Panc1 (cell line): ENCODE data around the gene SOBP. TPM values are rescaled to one million over a fixed set of nuclear protein-coding genes. Genes with fewer than 3 reads are reported as not detected.

Experiments
- ATAC-seq: fragments of 200-7000 bp; cut with Tn5 transposase; 2 replicates; pipeline ENCODE4 v1.9.1; 2020; ENCODE audit warnings: mild to moderate bottlenecking, moderate library complexity
- BruUV-seq: library from RNA; stranded (reverse); fragments of 400-500 nt; replicated peaks from 2 replicates; lab custom pipeline; 2021; lab: Mats Ljungman, UMichigan
- CTCF ChIA-PET: fragments of 300-600 bp; sonication (Branson Sonifier 250); formaldehyde crosslinking; loops from one replicate; lab custom pipeline; 2022; ENCODE audit warnings: antibody characterized with exemption; lab: Charles Lee
- POLR2A ChIA-PET: fragments of 300-600 bp; sonication (Branson Sonifier 250); formaldehyde crosslinking; loops from one replicate; lab custom pipeline; 2022; ENCODE audit warnings: antibody characterized with exemption; lab: Charles Lee
- DNase-seq: peaks from one replicate; pipeline ENCODE4 v3.0.0-alpha.2; 2010; ENCODE audit warnings: low read depth, low spot score
- H3K27ac ChIP-seq: 2 replicates; pipeline ENCODE4 v1.5.1; 2011; ENCODE audit warnings: mild to moderate bottlenecking, low read length, inconsistent platforms
- H3K27me3 ChIP-seq: fragments of 200-500 bp; sonication (Bioruptor generic); 2 replicates; pipeline ENCODE4 v1.6.0; 2014; ENCODE audit warnings: low read length, inconsistent platforms; ENCODE audit not compliant: control insufficient read depth, insufficient read depth
- H3K36me3 ChIP-seq: fragments of 200-500 bp; sonication (Bioruptor generic); 2 replicates; pipeline ENCODE4 v1.5.1; 2014; ENCODE audit warnings: inconsistent platforms, mild to moderate bottlenecking, low read length, moderate library complexity; ENCODE audit not compliant: control insufficient read depth, insufficient read depth
- H3K4me1 ChIP-seq: 2 replicates; pipeline ENCODE4 v1.5.1; 2011; ENCODE audit warnings: inconsistent platforms, mild to moderate bottlenecking, low read length, moderate library complexity; ENCODE audit not compliant: control insufficient read depth, insufficient read depth
- H3K4me3 ChIP-seq, 2 experiments: 2 replicates each; pipeline ENCODE4 v1.5.1; 2011 to 2012; ENCODE audit warnings: low read depth in 2 of 2, low read length in 2 of 2, mild to moderate bottlenecking in 2 of 2, inconsistent platforms in 1 of 2, moderate library complexity in 1 of 2
- H3K9me3 ChIP-seq: fragments of 200-500 bp; sonication (Bioruptor generic); 2 replicates; pipeline ENCODE4 v1.5.1; 2014; ENCODE audit warnings: low read depth, mild to moderate bottlenecking, inconsistent platforms, low read length, moderate library complexity; ENCODE audit not compliant: control insufficient read depth, insufficient read depth
- POLR2AphosphoS5 ChIP-seq: IDR thresholded peaks from 2 replicates; pipeline ENCODE4 v1.6.1; 2012; ENCODE audit warnings: mild to moderate bottlenecking, low read depth, low read length, moderate library complexity
- SIN3A ChIP-seq: IDR thresholded peaks from 2 replicates; pipeline ENCODE4 v1.6.1; 2012; ENCODE audit warnings: low read depth, mild to moderate bottlenecking, low read length, moderate library complexity, borderline replicate concordance; ENCODE audit not compliant: insufficient read depth
- TCF7L2 ChIP-seq: IDR thresholded peaks from 2 replicates; pipeline ENCODE4 v1.6.1; 2011; ENCODE audit warnings: mild to moderate bottlenecking, low read depth, low read length, inconsistent platforms
- in situ Hi-C: cut with HindIII; loops from 2 replicates; pipeline ENCODE4 v1.10.0; 2016; ENCODE audit warnings: low sequenced_read_pairs, low pct_unique_long_range_greater_than_20kb
- intact Hi-C: fragments of 100-400 bp; cut with micrococcal nuclease; formaldehyde crosslinking; loops from one replicate; pipeline ENCODE4 v1.10.0; 2022; ENCODE audit not compliant: unreplicated experiment
- total RNA-seq: library from RNA; stranded (reverse); gene quantifications from one replicate; pipeline ENCODE4 v1.2.1, GENCODE V29; 2021; ENCODE audit not compliant: unreplicated experiment
- TF ChIP-seq, protein P1 (sequence below), 2 experiments: IDR thresholded peaks; 2 replicates each; pipeline ENCODE4 v1.6.1; 2011 to 2012; ENCODE audit warnings: low read depth in 2 of 2, control low read depth in 1 of 2, low read length in 1 of 2, mild to moderate bottlenecking in 1 of 2, moderate library complexity in 1 of 2; ENCODE audit not compliant: insufficient read depth in 1 of 2
- TF ChIP-seq, protein P2 (sequence below): fragments of 450-650 bp; IDR thresholded peaks from 2 replicates; pipeline ENCODE4 v1.5.1; 2017; ENCODE audit warnings: mild to moderate bottlenecking

SOBP gene
- total RNA-seq, 1 experiment from 2014 or later, result 9.0 TPM

DNA sequence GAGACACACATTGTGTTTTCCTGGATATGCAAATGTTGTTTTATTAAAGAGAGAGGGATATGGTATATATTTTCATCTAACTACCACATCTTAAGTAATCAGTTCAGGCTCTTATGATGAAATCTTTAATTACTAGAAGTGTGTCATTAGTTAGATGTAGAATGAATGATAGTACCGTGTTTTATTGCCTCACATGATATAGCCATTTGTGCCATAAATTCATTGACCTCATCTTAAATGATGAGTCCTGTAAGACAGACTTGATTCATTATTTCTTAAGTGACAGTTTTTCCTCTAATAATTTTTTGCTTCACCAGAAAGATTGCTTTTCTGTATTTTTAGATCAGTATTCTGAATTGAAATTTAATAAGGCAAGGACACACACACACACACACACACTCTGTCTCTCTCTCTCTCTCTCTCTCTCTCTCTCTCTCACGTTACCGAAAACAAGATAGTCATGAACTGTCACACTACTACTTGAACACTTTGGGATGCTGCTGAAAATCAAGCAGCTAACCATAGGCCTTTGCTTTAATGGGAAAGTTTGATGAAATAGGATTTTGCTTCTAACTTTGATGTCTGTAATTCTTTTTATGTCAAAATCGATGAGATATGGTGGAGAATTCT, 140.5 kb downstream of the SOBP start:
- Histone ChIP-seq H3K4me1 (peaks cover 3% of the 10 kb centered on the region; the same call in 1 of the 2 replicates), H3K36me3 (no peaks in the 10 kb centered on the region), H3K27ac (no peak overlapping the region), H3K27me3 (no peaks in the 10 kb centered on the region; the same call in 1 of the 2 replicates), H3K9me3 (no peaks in the 10 kb centered on the region), H3K4me3 (no peak overlapping the region)
- ChIA-PET POLR2A (interaction anchor here (0.5 to 0.6 kb wide), 2 partner anchors 13 to 427 kb away, joined by 6 to 14 read pairs; no protein-coding TSS in a partner anchor), CTCF (no interaction called here)
- no TSS peak for BruUV-seq
- TF ChIP-seq, protein P1, sequence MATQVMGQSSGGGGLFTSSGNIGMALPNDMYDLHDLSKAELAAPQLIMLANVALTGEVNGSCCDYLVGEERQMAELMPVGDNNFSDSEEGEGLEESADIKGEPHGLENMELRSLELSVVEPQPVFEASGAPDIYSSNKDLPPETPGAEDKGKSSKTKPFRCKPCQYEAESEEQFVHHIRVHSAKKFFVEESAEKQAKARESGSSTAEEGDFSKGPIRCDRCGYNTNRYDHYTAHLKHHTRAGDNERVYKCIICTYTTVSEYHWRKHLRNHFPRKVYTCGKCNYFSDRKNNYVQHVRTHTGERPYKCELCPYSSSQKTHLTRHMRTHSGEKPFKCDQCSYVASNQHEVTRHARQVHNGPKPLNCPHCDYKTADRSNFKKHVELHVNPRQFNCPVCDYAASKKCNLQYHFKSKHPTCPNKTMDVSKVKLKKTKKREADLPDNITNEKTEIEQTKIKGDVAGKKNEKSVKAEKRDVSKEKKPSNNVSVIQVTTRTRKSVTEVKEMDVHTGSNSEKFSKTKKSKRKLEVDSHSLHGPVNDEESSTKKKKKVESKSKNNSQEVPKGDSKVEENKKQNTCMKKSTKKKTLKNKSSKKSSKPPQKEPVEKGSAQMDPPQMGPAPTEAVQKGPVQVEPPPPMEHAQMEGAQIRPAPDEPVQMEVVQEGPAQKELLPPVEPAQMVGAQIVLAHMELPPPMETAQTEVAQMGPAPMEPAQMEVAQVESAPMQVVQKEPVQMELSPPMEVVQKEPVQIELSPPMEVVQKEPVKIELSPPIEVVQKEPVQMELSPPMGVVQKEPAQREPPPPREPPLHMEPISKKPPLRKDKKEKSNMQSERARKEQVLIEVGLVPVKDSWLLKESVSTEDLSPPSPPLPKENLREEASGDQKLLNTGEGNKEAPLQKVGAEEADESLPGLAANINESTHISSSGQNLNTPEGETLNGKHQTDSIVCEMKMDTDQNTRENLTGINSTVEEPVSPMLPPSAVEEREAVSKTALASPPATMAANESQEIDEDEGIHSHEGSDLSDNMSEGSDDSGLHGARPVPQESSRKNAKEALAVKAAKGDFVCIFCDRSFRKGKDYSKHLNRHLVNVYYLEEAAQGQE (IDR thresholded peaks at IDR 0.05; ENCODE audit: insufficient read depth in 1 of 2, low read depth in 2 of 2, low read length in 1 of 2), result no peak
- TF ChIP-seq TCF7L2 (no peak), POLR2AphosphoS5 (no peak), SIN3A (no peak)
- TF ChIP-seq, protein P2, sequence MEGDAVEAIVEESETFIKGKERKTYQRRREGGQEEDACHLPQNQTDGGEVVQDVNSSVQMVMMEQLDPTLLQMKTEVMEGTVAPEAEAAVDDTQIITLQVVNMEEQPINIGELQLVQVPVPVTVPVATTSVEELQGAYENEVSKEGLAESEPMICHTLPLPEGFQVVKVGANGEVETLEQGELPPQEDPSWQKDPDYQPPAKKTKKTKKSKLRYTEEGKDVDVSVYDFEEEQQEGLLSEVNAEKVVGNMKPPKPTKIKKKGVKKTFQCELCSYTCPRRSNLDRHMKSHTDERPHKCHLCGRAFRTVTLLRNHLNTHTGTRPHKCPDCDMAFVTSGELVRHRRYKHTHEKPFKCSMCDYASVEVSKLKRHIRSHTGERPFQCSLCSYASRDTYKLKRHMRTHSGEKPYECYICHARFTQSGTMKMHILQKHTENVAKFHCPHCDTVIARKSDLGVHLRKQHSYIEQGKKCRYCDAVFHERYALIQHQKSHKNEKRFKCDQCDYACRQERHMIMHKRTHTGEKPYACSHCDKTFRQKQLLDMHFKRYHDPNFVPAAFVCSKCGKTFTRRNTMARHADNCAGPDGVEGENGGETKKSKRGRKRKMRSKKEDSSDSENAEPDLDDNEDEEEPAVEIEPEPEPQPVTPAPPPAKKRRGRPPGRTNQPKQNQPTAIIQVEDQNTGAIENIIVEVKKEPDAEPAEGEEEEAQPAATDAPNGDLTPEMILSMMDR, result no peak
- intact Hi-C loops, result no loop called here
- in situ Hi-C loops, result no loop called here
- ATAC-seq (no peak), DNase-seq (no peak)

DNA sequence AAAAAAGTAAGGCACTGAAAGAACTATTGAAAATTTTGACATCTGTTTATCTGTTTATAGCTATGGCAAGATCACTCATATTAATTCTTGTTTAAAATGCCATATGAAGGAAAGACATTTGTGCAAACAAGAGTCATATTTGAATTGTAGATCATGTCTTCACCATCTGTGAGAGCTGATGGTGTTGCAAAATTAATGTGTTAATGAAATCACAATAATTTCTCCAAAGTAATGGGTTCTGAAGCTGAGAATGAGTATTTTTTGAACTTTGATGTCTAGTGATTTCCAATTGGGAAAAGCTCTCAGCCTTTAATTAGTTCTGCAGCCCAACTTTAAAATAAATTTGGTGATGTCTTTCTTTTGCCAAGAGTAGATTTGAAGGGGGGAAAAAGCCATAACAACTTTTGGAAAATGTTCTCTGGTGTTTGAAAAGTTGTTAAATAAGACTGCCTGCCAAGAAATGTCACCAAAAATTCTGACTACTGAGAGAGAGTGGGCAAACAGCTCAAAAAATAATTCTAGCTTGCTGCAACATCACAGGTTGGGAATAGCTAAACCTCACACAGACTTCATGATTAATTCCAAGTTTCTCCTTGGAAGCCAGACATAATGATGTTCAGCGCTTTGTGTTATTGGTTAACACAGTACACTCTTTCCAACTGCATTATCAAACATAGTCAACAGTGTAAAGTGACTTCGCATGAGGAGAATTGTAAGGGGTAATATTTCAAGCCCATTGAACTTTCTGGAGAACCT, 142.6 kb downstream of the SOBP start:
- H3K27ac ChIP-seq, result no peak overlapping the region
- H3K9me3 ChIP-seq, result no peaks in the 10 kb centered on the region
- no peaks in the 10 kb centered on the region; the same call in 1 of the 2 replicates for H3K27me3 ChIP-seq
- no peak overlapping the region for H3K4me3 ChIP-seq
- TF ChIP-seq, protein P1 (IDR thresholded peaks at IDR 0.05; ENCODE audit: insufficient read depth in 1 of 2, low read depth in 2 of 2, low read length in 1 of 2), result no peak
- TF ChIP-seq SIN3A, result no peak
- TF ChIP-seq POLR2AphosphoS5, result no peak
- TF ChIP-seq, protein P2, result no peak
- TF ChIP-seq TCF7L2, result no peak
- peaks cover 3% of the 10 kb centered on the region; the same call in 1 of the 2 replicates for H3K4me1 ChIP-seq
- CTCF ChIA-PET, result no interaction called here
- in situ Hi-C loops, result no loop called here
- ATAC-seq (no peak), DNase-seq (no peak)
- intact Hi-C loops, result no loop called here
- BruUV-seq, result no TSS peak
- H3K36me3 ChIP-seq, result no peaks in the 10 kb centered on the region
- POLR2A ChIA-PET, result interaction anchor here (0.7 kb wide), 2 partner anchors 13 to 21 kb away, joined by 8 to 22 read pairs; no protein-coding TSS in a partner anchor
